Endothelial cell of umbilical vein (primary cell): Measurements from ENCODE around the gene PAQR3.

Source experiments
- CTCF ChIP-seq, 2 donors: IDR thresholded peaks; 1 replicate in 1 of 2; 2 replicates in 1 of 2; pipeline ENCODE4 v1.5.1; 2011; ENCODE audit warnings: low read length in 2 of 2, mild to moderate bottlenecking in 2 of 2, moderate library complexity in 2 of 2, control low read depth in 1 of 2, inconsistent platforms in 1 of 2, low read depth in 1 of 2; ENCODE audit not compliant: insufficient read depth in 1 of 2; ENCODE audit errors: extremely low read depth in 1 of 2
- EZH2 ChIP-seq: IDR thresholded peaks from 2 replicates; pipeline ENCODE4 v1.6.1; 2012; ENCODE audit warnings: borderline replicate concordance, low read depth, mild to moderate bottlenecking, moderate library complexity, low read length, inconsistent platforms; ENCODE audit not compliant: severe bottlenecking
- GATA2 ChIP-seq: IDR thresholded peaks from 2 replicates; pipeline ENCODE4 v1.7.0; 2011; ENCODE audit warnings: low read depth, mild to moderate bottlenecking, moderate library complexity, mixed read lengths, low read length; ENCODE audit not compliant: insufficient read length, insufficient read depth
- MAX ChIP-seq: IDR thresholded peaks from 2 replicates; pipeline ENCODE4 v1.6.1; 2011; ENCODE audit not compliant: insufficient read depth, insufficient read length
- MYC ChIP-seq: IDR thresholded peaks from one replicate; pipeline ENCODE4 v1.6.1; 2011; ENCODE audit warnings: mild to moderate bottlenecking, low read depth, low read length
- POLR2AphosphoS5 ChIP-seq: IDR thresholded peaks from 2 replicates; pipeline ENCODE4 v1.6.1; 2012; ENCODE audit warnings: low read depth, mild to moderate bottlenecking, control low read depth, low read length, moderate library complexity; ENCODE audit not compliant: insufficient read depth

GRCh38 chr4:78971776-78972175 is 32.5 kb upstream of the PAQR3 start:
- no peak for TF ChIP-seq CTCF (IDR thresholded peaks at IDR 0.05; ENCODE audit: extremely low read depth in 1 of 2, insufficient read depth in 1 of 2, low read depth in 1 of 2, low read length in 2 of 2)
- no peak for TF ChIP-seq POLR2AphosphoS5
- TF ChIP-seq MYC: no peak
- TF ChIP-seq GATA2: no peak
- TF ChIP-seq MAX: no peak
- TF ChIP-seq EZH2: no peak
